IPS-20b (cell line): Measurements from ENCODE around the gene GPATCH3.
"Not testable (repeated sequence)": the region's sequence is repeated elsewhere in the genome, so short reads cannot be mapped to it uniquely, and the experiment has no call there.

Experiments used
- H3K27ac ChIP-seq: one replicate; pipeline ENCODE4 v1.5.1; 2013; ENCODE audit warnings: low read length
- H3K27me3 ChIP-seq: 2 replicates; pipeline ENCODE4 v1.6.1; 2013; ENCODE audit warnings: mild to moderate bottlenecking, low read length, inconsistent platforms; ENCODE audit not compliant: insufficient read depth
- H3K36me3 ChIP-seq: 2 replicates; pipeline ENCODE4 v1.6.1; 2013; ENCODE audit warnings: low read depth, mild to moderate bottlenecking, inconsistent platforms, low read length, moderate library complexity; ENCODE audit not compliant: insufficient read depth
- H3K4me1 ChIP-seq: 2 replicates; pipeline ENCODE4 v1.6.1; 2013; ENCODE audit warnings: mild to moderate bottlenecking, control low read depth, inconsistent platforms, low read length, moderate library complexity; ENCODE audit not compliant: insufficient read depth
- H3K4me3 ChIP-seq: 2 replicates; pipeline ENCODE4 v1.5.1; 2013; ENCODE audit warnings: mild to moderate bottlenecking, low read length, inconsistent platforms
- H3K9ac ChIP-seq: 2 replicates; pipeline ENCODE4 v1.6.1; 2013; ENCODE audit warnings: low read depth, mild to moderate bottlenecking, inconsistent platforms, low read length, moderate library complexity
- H3K9me3 ChIP-seq: 2 replicates; pipeline ENCODE4 v1.6.1; 2013; ENCODE audit warnings: mild to moderate bottlenecking, low read depth, low read length, inconsistent platforms; ENCODE audit not compliant: insufficient read depth

Gene GPATCH3

GRCh38 chr1:26848941-26849774 is 51.1 kb downstream of the GPATCH3 start:
- H3K9me3 ChIP-seq: no peaks in the 10 kb centered on the region
- H3K27me3 ChIP-seq: no peaks in the 10 kb centered on the region
- H3K4me1 ChIP-seq: no peaks in the 10 kb centered on the region
- H3K27ac ChIP-seq: no peak overlapping the region
- H3K36me3 ChIP-seq: peaks cover 65% of the 10 kb centered on the region
- no peak overlapping the region for H3K9ac ChIP-seq
- H3K4me3 ChIP-seq: no peak overlapping the region

- no peak overlapping the region for H3K9ac ChIP-seq
These were observed 51.8 kb downstream of the GPATCH3 start for GRCh38 chr1:26848499-26848898.

GRCh38 chr1:26847826-26848225 is 52.4 kb downstream of the GPATCH3 start:
- not testable (repeated sequence) for H3K9me3 ChIP-seq, H3K4me1 ChIP-seq, H3K27me3 ChIP-seq, H3K27ac ChIP-seq, H3K4me3 ChIP-seq, H3K9ac ChIP-seq
- peaks cover 60% of the 10 kb centered on the region for H3K36me3 ChIP-seq

More at GRCh38 chr1:26848499-26848898, 51.8 kb downstream of the GPATCH3 start:
- no peak overlapping the region for H3K4me3 ChIP-seq
- H3K36me3 ChIP-seq: peaks cover 63% of the 10 kb centered on the region
- no peaks in the 10 kb centered on the region for H3K9me3 ChIP-seq
- H3K4me1 ChIP-seq: no peaks in the 10 kb centered on the region
- no peak overlapping the region for H3K27ac ChIP-seq
- H3K27me3 ChIP-seq: no peaks in the 10 kb centered on the region

GRCh38 chr1:26844424-26845196 is 55.7 kb downstream of the GPATCH3 start:
- Histone ChIP-seq H3K4me3 (no peak overlapping the region), H3K4me1 (no peaks in the 10 kb centered on the region), H3K9me3 (no peaks in the 10 kb centered on the region), H3K9ac (no peak overlapping the region), H3K27ac (no peak overlapping the region), H3K36me3 (peaks cover 42% of the 10 kb centered on the region), H3K27me3 (no peaks in the 10 kb centered on the region)
